HFF-Myc (cell line): ENCODE results near the gene SORCS2.

Experiments used
- DNase-seq: peaks from one replicate; pipeline ENCODE4 v3.0.0-alpha.2; 2011; ENCODE audit warnings: low read depth; ENCODE audit errors: extremely low read depth
- H3K4me3 ChIP-seq: replicated peaks from 2 replicates; pipeline ENCODE4 v1.5.1; 2011; ENCODE audit warnings: low read depth, mild to moderate bottlenecking, control low read depth, low read length
- TF ChIP-seq, protein P1 (sequence below): IDR thresholded peaks from 2 replicates; pipeline ENCODE4 v1.5.1; 2012; ENCODE audit warnings: mild to moderate bottlenecking, low read depth, low read length, control low read depth; ENCODE audit errors: missing control alignments

Gene SORCS2

GRCh38 chr4:7343081-7343655 is 150.8 kb downstream of the SORCS2 start:
- DNase-seq, result no peak
- TF ChIP-seq, protein P1, sequence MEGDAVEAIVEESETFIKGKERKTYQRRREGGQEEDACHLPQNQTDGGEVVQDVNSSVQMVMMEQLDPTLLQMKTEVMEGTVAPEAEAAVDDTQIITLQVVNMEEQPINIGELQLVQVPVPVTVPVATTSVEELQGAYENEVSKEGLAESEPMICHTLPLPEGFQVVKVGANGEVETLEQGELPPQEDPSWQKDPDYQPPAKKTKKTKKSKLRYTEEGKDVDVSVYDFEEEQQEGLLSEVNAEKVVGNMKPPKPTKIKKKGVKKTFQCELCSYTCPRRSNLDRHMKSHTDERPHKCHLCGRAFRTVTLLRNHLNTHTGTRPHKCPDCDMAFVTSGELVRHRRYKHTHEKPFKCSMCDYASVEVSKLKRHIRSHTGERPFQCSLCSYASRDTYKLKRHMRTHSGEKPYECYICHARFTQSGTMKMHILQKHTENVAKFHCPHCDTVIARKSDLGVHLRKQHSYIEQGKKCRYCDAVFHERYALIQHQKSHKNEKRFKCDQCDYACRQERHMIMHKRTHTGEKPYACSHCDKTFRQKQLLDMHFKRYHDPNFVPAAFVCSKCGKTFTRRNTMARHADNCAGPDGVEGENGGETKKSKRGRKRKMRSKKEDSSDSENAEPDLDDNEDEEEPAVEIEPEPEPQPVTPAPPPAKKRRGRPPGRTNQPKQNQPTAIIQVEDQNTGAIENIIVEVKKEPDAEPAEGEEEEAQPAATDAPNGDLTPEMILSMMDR, result no peak
- H3K4me3 ChIP-seq, result no peak overlapping the region

- TF ChIP-seq, protein P1, result no peak
- DNase-seq, result no peak
Measured at GRCh38 chr4:7343950-7344349, 151.6 kb downstream of the SORCS2 start.

DNA sequence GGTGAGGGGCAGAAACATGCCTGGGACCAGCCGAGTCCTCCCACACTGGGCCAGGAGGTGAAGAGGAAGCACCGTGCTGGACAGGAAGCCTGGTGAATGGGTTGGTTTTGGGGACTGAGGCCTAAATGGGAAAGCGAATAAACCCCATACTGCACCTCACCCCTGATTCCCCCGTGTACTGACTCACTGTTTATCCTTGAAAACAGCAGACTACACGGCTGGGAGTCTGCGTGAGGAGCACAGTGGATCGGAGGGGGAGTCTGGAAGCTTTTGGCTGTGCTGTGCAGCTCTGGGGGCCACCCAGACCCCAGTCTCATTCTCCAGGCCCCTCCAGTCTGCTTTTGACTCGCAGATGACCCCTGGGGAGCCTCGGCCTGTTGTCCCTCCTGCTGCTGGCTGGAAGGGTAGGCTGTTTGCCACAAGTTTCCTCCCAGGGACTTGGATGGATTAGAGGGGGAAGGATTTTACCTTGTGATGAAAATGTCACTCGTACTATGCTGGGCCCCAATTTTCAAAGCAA is 152.4 kb downstream of the SORCS2 start:
- no peak overlapping the region for H3K4me3 ChIP-seq
- no peak for DNase-seq
- TF ChIP-seq, protein P1, result no peak

More at GRCh38 chr4:7343950-7344349, 151.6 kb downstream of the SORCS2 start:
- no peak overlapping the region for H3K4me3 ChIP-seq

DNA sequence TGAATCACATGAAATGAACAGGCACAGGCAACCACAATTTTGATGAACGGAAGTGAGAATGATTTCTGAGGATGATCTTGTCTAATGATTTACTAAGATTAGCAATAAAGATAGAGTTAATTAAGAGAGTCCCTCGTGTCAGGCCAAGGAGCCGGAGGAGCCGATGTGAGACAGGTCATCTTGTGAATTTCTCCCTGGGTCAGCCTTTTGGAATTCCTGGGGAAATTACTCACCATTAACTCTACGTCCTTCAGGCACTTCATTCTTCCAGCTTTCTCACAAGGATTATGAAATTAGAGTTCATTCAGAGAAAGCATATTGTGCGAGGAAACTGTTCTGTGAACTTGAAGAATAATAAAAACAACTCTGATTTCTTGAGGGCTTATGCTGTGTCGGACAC is 155.6 kb downstream of the SORCS2 start:
- H3K4me3 ChIP-seq, result no peak overlapping the region
- no peak for DNase-seq
- TF ChIP-seq, protein P1, result no peak

DNA sequence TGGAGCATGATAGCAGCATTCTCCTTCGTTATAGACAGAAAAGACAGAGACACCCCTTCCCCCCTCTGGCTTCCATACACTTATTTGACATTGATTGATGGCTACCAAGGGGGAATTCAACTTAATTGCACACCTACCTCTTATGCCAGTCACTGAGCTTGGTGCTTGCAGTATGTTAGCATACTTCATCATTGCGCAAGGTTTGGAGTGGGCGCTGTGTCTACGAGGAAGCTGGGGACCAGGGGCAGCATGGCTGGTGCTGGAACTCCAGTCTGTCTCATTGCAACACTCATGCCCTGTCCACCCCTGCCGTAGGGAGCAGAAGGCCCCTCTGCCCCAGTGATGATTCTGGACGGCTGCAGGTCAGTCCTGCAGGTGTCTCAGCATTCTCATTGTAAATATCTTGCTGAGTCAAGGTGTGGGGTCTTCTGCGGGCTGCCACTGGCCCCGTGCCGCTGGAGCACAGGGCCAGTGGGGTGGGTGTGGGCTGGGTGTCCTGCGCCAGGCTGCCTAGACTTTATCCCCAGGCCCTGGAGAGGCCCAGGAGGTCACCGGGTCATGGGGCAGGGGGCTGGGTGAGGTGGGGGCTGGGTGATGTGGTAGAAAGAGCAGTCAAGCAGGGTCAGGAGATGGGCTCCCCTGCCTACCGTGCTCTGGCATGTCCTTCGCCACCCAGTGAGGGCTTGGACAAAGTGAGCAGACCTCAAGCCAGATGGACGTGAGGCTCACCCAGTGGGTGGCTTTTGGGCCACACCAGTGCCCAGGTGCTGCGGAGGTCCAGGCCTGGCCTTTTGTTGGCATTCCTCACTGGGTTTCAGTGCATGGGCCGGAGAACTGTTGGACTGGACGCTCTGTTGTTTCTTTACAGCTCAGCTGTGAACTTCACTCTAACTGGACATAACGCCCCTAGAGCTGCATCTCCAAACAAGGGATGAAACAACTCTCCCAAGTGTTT is 156.9 kb downstream of the SORCS2 start:
- H3K4me3 ChIP-seq, result no peak overlapping the region
- DNase-seq, result no peak
- TF ChIP-seq, protein P1, result no peak

- H3K4me3 ChIP-seq, result no peak overlapping the region
- no peak for DNase-seq
- TF ChIP-seq, protein P1, result no peak
Measured at GRCh38 chr4:7350396-7350795, 158.1 kb downstream of the SORCS2 start.
